Fibroblast of upper back skin (primary cell): Measurements from ENCODE around the gene TSPAN8.
A peak's percentile ranks its signal among the peaks of the same experiment; 100 is the strongest.
"Not testable (repeated sequence)": the region's sequence is repeated elsewhere in the genome, so short reads cannot be mapped to it uniquely, and the experiment has no call there.

Source experiments
- DNase-seq: peaks from one replicate; pipeline ENCODE4 v3.0.0-alpha.2; 2013

Gene TSPAN8

GRCh38 chr12:71125949-71126348 is 31.9 kb downstream of the TSPAN8 start:
- DNase-seq: no peak

- DNase-seq: peak; percentile 67
Observed at GRCh38 chr12:71125515-71125914, 32.3 kb downstream of the TSPAN8 start.

- no peak for DNase-seq
Observed at GRCh38 chr12:71124835-71125460, 32.9 kb downstream of the TSPAN8 start.

GRCh38 chr12:71113148-71113547 is 44.7 kb downstream of the TSPAN8 start:
- not testable (repeated sequence) for DNase-seq

- no peak for DNase-seq
Observed at GRCh38 chr12:71109834-71110233, 48.0 kb downstream of the TSPAN8 start.

GRCh38 chr12:71108355-71108754 is 49.4 kb downstream of the TSPAN8 start:
- DNase-seq: no peak

- peak; percentile 84 for DNase-seq
Observed at GRCh38 chr12:71107936-71108335, 49.9 kb downstream of the TSPAN8 start.

- DNase-seq: no peak
Observed at GRCh38 chr12:71105956-71106355, 51.8 kb downstream of the TSPAN8 start.

GRCh38 chr12:71092290-71092689 is 65.5 kb downstream of the TSPAN8 start:
- DNase-seq: peak; percentile 17

GRCh38 chr12:71090971-71091370 is 66.8 kb downstream of the TSPAN8 start:
- no peak for DNase-seq

- no peak for DNase-seq
Observed at GRCh38 chr12:71085575-71085974, 72.2 kb downstream of the TSPAN8 start.

GRCh38 chr12:71075743-71076142 is 82.1 kb downstream of the TSPAN8 start:
- DNase-seq: no peak
